Stimulated activated CD4-positive, alpha-beta T cell treated with anti-CD3 and anti-CD28 coated beads, Interleukin-15, amount 100 ng/mL, for 24 hours (primary cell): ENCODE data around the gene ZNF639.
A peak's percentile ranks its signal among the peaks of the same experiment; 100 is the strongest.
"Not testable (repeated sequence)": the region's sequence is repeated elsewhere in the genome, so short reads cannot be mapped to it uniquely, and the experiment has no call there.

ENCODE experiments used
- DNase-seq: peaks from one replicate; pipeline ENCODE4 v3.0.0-alpha.2; 2020

ZNF639 gene, protein sequence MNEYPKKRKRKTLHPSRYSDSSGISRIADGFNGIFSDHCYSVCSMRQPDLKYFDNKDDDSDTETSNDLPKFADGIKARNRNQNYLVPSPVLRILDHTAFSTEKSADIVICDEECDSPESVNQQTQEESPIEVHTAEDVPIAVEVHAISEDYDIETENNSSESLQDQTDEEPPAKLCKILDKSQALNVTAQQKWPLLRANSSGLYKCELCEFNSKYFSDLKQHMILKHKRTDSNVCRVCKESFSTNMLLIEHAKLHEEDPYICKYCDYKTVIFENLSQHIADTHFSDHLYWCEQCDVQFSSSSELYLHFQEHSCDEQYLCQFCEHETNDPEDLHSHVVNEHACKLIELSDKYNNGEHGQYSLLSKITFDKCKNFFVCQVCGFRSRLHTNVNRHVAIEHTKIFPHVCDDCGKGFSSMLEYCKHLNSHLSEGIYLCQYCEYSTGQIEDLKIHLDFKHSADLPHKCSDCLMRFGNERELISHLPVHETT

DNA sequence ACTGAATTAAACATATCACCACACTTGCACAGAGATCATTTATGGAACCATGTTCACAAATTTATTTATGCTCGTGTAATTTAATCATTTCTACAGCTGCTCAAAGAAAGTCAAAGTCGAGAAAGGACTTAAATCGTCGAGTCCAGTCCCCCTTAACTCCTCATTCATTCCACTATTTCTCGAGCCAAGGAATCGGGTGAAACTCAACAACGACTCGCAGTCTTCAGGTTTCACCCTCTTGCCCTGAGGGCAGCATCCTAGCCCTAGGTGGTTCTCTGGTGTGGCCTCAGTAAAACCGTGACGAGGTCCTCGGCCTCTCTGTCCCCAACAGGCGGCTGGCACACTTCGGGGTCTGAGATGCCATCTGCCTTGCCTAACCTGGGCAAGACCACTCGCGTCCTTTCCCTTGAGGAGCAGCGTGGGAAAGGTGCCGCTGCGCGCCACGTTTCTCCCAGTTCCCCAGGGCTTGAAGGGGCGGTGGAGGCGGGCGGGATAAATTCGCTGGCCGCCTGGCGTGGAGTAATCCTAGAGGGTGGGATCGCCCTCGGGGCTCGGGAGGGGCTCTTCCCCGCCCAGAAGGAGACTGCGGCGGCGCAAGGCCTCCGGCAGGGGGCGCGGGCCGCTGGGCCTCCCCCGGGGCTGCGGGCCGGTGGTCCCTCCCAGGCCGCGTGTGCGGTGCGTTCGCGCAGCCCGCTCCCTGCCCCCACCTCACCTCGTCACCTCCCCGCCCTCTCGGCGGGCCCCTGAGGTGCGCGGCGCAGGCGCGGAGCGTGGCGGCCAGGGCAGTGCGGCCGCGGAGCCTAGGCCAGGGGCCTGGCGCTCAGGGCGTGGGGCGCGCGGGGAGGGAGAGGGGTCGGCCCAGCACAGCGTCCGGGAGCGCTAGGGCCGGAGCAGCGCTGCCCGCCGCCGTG is at the start of gene ZNF639:
Gene ZNF639 (plus strand): TSS at position 746 of the 911 bp plus-strand sequence. CDS start 5,263 bp downstream, outside the sequence.
- DNase-seq, result peak; percentile 90

DNA sequence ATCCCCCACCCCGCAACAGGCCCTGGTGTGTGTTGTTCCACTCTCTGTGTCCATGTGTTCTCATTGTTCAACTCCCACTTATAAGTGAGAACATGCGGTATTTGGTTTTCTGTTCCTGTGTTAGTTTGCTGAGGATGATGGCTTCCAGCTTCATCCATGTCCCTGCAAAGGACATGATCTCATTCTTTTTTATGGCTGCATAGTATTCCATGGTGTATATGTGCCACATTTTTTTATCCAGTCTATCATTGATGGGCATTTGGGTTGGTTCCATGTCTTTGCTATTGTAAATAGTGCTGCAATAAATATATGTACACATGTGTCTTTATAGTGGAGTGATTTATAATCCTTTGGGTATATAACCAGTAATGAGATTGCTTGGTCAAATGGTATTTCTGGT is 48.4 kb upstream of the ZNF639 start:
- DNase-seq, result not testable (repeated sequence)

DNA sequence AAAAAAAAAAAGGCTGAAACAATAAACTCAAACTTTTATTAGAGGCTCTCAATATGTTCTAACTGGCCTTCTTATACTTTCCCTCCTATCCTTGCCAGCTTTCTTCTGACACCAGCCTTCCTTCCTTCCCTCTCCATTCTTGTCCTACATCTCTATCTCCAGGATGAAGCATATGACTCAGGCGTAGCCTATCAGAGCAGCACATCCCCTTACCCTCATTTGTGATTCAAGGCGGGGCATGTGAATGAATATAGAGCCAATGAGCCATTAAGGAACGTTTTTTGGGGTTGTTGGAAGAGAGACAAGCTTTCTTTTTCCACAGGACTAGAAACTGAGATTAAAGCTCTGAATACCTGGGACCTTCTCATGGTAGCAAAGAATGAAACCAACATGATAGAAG is 46.8 kb upstream of the ZNF639 start:
- DNase-seq, result no peak

DNA sequence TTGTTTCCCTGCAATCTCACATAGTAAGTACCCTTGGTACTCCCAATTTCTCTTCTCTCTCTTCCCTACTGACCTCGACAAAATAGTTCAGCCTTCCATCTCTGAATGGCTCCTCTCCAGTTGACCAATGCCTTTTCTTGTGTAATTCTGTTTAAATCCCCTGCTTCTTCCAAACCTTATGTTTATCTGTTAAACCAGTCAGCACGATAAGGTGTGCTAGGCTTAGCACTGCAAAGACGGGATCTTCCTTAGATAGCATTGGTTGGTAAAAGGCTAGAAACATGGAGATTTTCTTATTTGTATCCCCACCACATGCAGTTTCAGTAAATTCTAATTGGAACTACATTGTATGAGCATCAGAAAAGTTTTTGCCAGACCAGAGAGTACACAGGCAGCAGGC is 46.1 kb upstream of the ZNF639 start:
- DNase-seq, result no peak

DNA sequence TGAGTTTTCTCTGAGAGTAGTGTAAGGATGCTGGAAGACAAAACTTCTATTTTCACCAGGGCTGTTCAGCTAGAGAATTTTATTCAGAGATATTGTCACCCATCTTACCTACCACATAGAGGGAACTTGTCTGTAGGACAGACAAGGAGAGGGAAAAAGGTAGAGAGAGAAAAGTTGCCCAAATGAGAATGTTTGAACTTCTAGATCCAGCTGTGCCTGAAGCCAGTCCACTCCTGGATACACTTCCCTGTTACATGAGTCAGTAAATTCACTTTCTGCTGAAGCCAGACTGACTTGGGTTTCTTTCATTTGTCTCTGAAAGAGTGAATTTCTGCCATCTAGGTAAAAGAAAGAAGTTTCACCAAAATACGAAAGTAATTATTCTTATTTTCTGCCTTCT is 44.7 kb upstream of the ZNF639 start:
- DNase-seq, result no peak

DNA sequence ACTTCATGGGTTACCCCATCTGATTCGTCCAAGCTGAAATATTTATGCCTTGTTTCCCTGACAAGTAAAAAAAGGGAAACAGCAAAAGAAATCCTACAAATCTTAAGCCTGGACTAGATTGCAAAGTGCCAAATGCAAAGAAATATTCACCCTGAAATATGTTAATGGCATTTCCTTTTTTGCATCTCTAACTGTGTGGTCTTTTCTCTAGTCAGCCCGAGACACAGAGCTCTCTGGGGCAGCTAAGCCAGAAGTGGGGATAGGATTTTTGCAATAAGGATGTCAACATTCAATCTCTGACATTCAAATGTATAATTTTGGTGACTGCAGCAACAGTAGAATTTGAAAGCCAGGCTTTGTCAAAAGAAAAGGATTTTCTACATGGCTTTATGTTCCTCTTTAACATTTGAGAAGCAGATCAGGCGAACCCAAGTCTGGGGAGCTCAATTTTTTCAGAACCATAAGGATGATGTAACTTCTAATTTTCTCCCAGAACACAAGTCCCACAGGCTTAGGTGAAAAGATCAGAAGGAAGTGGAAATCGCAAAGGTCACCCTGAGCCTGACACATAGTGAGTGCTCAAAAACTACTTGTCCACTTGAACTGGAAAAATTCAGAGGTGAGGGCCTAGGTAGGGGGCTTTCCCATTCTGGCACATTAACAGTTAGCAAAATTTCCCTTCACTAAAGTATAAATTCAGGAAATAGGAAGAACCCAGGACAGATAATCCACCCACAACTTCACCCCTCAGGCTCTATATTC is 43.7 kb upstream of the ZNF639 start:
- no peak for DNase-seq

DNA sequence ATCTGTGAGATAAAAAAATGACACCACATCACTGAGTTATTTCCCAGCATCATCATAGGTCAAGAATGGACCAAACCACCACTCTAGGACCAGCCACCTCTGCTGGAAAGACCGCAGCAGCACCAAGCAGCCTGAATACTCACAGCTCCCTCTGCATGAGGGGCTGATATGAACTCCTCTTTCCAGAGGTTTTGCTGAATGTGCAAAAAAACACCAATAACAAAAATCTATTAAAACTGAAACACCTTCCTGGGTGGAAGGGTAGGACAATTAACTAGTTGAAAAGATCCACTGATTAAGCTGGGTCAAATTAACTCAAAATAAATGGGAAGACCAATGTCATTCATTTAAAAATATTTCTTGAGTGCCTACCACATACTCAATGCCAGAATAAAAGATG is 43.0 kb upstream of the ZNF639 start:
- DNase-seq, result no peak

DNA sequence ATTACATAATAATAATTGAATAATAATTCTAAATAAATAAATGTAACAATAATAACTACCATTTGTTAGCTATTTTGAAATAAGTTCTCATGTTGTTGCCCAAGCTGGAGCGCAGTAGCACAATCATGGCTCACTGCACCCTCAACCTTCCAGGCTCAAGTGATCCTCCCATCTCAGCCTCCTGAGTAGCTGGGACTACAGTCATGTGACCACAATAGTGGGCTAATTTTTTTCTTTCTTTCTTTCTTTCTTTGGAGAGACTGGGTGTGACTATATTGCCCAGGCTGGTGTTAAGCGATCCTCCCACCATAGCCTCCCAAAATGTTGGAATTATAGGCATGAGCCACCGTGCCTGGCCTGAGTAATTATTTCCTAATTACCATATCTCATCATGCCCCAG is 41.0 kb upstream of the ZNF639 start:
- no peak for DNase-seq

DNA sequence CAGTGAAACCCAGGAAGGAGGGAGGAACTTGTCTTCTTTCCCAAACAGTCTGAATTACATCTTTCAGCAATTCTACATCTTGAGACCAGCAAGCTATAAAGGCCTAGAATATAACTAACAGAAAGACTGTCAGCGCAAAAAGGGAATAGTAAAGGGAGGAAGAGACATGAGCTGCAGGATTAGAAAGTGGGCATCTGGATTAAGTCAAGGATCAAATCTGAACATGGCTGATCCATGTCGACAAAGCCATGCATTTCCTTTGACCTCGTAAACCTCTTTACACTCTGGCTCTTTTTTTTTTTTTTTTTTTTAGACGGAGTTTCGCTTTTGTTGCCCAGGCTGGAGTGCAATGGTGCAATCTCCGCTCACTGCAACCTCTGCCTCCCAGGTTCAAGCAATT is 36.5 kb upstream of the ZNF639 start:
- DNase-seq, result no peak

DNA sequence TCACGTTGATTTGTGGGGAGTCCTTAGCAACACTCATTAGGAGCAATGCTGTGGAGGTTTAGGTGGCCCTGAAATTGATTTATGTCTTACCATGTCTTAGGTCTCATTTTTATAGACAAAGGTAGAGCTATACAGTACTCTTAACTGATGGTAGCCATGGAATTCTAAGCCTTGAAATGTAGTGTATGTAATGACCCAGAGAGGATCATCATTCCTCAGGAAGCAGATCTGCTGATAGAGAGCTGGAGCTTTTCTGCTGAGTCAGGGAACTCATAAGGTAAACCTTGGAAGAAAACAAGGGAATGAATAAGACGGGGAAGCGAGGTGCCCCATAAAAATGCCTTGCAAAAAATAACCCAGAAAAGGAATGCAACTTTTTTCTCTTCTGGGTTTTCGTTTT is 34.0 kb upstream of the ZNF639 start:
- DNase-seq, result no peak

DNA sequence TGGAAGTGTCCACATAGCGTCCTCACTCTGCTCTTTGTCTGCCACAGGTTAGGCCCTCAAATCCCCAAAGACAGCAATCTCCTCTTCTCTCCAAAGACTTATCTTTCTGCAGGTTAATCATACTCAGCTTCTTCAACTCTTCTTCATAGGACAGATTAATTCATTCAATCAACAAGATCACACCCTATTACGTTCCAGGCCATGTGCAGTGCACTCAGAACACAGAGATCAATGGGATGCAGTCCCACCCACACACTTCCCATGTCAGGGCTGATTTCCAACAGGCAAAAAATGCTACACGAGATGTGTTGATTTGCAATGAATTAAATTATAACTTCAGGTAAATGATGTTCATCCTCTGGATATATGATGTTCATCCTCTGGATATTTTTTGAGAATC is 33.5 kb upstream of the ZNF639 start:
- no peak for DNase-seq

DNA sequence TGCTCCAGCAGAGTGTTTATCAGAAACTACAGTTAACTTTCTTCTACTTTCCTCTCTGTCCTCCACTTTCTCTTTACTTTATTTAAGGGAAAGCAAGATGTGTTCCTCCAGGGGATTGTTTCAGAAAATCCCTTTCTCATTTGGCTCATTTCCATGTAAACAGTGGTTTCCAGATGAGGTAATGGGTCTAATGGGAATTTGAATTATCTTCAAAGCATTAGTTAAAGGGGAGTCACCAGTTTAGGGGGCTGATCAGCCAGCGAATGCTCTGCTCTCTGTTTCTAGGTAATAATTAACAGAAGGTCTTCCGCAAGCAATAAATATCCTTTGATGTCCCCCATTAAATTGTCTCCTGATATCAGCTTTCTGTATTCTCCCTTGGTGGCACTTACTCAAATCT is 30.4 kb upstream of the ZNF639 start:
- DNase-seq, result no peak

DNA sequence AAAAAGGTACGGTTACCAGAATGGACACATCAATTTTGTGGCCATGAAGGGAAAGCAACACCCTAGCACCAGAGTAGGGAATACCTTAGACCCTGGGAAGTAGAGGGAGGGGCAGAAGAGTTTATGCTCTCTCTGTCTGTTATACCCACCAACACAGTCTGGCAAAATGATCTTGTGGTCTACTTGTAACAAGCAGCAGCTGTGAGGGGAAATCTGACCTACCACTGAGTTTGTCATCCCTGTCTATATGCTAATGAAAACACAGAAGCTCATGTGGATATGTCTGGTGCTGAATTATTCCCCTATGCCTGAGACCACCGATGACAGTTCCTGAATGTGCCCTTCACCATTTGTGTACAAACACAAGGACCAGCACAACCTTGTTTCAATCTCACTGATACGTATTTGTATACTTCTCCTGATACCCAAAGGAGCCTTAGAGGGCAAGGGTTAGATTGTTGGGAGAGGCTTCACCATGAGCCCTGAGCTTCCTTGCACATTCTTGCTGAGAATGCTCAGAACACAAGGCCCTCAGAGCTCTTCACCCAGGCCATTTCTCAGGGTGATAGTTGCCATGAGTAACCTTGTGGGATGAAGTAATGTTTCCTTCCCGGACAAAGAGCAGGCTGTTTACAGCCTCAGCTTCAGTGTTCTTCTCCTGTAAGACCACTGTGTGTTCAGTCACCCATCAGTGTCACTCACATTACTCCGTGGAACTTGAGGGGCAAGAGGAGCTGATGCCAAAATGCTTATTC is 24.7 kb upstream of the ZNF639 start:
- no peak for DNase-seq

DNA sequence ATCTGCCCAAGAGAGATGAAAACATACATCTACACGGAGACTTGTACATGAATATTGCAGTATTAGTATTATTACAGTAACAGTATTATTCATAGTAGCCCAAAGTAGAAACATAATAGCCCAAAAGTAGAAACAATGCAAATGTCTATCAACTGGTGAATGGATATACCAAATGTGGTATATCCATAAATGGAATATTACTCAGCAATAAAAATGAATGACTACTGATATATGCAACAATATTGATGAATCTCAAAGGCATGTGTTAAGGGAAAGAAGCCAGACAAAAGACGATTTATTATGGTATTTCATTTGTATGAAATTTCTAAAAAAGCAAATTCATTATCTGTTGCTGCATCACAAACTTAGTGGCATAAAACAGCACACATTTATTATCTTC is 23.5 kb upstream of the ZNF639 start:
- DNase-seq, result no peak

DNA sequence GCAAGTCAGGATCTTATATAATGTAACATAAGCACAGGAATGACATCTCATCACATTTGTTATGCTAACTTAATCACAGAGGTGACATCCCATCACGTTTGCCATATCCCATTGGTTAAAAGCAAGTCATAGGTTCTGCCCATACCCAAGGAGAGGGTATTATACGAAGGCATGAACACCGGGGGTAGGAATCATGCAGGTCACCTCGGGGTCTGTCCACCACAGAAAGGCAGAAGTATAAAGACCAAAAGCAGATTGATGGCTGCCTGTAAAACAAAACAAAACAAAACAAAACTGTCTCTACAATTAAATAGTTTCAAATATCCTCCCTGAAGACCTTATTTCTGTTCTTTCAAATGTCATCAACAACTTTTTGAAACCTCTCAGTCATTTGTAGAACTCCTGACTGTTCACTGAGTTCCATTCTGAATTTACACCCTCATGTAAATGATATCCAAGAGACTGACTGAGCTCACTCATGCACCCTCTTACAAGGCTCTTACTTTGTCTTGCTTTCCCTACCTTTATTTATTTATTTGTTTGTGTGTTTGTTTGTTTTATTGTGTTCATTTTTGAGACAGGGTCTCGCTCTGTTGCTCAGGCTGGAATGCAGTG is 22.7 kb upstream of the ZNF639 start:
- DNase-seq, result no peak

DNA sequence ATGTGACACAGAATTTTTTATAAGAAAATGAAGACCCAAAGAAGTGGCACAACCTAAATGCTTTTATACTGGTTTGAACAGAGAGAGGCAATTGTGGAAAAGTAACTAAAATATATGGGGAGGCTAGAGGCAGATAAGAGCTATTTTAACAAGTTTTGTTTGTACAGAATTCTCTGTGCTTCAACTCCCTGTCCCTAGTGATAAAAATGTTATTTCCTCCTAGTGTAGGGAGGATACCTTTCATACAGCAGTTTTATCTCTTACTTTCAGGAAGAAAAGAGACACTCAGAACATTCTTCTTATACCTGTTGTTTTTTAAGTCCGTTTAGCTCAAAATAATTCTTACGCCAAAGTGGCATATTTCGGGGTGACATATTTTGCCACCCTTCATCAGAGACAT is 21.2 kb upstream of the ZNF639 start:
- DNase-seq, result no peak

DNA sequence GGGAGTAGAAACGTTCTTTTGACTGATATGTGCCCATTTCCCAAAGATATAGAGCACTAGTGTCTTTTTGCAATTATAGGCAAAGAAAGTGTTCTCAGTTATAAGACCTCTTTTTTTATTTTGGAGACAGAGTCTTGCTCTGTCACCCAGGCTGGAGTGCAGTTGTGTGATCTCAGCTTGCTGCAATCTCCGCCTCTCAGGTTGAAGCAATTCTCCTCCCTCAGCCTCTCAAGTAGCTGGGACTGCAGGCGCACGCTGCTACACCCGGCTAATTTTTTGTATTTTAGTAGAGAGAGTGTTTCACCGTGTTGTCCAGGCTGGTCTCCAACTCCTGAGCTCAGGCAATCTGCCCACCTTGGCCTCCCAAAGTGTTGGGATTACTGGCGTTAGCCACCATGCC is 20.7 kb upstream of the ZNF639 start:
- DNase-seq, result no peak

DNA sequence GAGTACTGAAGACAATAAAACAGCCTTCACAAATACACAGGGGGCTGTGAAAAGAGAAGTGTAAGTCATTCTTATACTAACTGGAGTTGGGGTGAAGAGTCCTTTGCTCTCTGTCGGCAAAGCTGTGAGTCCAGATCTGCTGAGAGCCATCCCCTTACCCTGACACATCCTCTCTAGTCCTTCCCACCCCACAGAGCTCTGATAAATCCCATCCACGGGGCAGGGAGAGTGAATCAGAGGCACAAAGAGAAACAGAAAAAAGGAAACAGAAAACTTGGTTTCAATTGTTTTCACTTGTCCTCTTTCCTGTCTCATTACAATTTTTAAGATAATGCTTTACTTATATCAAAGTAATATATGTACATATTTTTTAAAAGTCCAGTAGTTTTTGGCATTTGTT is 18.2 kb upstream of the ZNF639 start:
- no peak for DNase-seq

DNA sequence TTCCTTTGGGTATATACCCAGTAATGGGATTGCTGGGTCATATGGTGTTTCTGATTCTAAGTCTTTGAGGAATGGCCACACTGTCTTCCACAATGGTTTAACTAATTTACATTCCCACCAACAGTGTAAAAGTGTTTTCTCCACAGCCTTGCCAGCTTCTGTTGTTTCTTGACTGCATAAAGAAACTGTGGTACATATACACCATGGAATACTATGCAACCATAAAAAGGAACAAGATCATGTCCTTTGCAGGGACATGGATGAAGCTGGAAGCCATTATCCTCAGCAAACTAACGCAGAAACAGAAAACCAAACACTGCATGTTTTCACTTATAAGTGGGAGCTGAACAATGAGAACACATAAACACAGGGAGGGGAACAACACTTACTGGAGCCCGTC is 15.5 kb upstream of the ZNF639 start:
- DNase-seq, result not testable (repeated sequence)

DNA sequence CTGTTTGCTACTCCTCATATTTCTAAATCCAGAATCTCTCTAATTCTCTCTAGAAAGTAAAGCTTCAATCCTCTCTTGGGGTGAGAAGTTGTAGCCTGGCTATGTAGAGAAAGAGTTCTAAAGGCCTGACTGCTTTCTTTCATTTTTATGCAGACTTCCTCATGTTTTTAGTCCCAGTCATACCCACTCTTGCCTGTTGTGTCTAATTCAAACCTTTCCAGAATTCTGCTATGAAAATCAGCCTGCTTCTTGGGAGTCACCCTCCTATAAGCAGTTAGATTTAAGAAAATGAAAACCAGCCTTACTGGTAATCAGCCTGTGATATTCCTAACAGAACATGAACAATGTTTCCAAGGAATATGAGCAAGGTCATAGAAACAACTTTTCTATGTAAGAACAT is 14.8 kb upstream of the ZNF639 start:
- DNase-seq, result no peak

DNA sequence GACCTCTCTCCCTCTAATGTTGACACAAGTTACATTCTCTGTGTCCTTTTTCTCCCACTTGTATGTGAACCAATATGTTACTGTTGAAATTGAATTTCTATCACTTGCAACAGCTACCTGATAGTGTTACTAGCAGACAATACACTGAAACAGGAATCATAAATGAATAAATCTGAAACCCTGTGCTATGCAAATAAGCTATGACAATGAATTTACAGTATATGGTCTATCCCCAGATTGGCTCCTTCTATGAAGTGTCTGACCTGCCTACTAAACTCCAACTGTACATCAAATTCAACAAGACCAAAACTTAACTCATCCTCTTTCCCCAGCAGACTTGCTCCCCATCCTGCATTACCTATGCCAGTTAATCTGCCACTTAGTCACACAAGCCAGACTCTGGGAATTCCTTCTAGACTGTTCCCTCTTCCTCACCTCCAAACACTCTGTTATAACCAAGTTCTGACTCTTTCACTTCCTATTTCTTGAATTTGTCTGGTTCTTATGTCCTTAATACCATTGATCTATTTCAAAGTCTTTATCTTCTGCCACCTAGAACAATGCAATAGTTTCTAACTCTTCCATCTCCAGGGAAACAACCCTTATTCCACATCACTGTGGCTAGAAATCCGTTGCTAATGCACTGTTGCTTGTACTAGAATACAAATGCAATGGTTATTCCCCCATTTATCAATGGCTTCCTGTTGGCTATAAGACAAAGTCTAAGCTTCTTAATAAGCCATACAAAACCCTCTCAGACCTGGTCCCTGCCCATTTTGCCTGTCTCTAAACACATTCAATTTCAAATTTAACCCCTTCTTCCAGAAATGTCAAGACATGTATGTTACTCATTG is 13.4 kb upstream of the ZNF639 start:
- no peak for DNase-seq
